ENCODE measurements around the gene TRIM40.
"Not testable (repeated sequence)": the region's sequence is repeated elsewhere in the genome, so short reads cannot be mapped to it uniquely, and the experiment has no call there.

The TRIM40 gene

GRCh38 chr6:30116724-30117123 lies 19.2 kb upstream of the TRIM40 start:
- no peak for DNase-seq (ENCODE audit: extremely low spot score)
- ChIA-PET CTCF (no interaction called here), POLR2A (no interaction called here)
- TF ChIP-seq FOXM1 (IDR thresholded peaks at IDR 0.05; ENCODE audit: borderline replicate concordance) (no peak), ZNF384 (IDR thresholded peaks at IDR 0.05) (no peak), LEF1 (IDR thresholded peaks at IDR 0.05; ENCODE audit: borderline replicate concordance) (no peak), L3MBTL2 (conservative IDR thresholded peaks at IDR 0.05) (no peak), FOXA1 (IDR thresholded peaks at IDR 0.05) (no peak), CTBP1 (IDR thresholded peaks at IDR 0.05; ENCODE audit: borderline replicate concordance) (no peak), ARNT (IDR thresholded peaks at IDR 0.05) (no peak), ELF4 (IDR thresholded peaks at IDR 0.05) (no peak), FOXK2 (IDR thresholded peaks at IDR 0.05) (no peak), SP1 (IDR thresholded peaks at IDR 0.05) (no peak), SUZ12 (IDR thresholded peaks at IDR 0.05) (no peak), BHLHE40 (IDR thresholded peaks at IDR 0.05; ENCODE audit: borderline replicate concordance) (no peak)

- ChIA-PET CTCF (interaction anchor here (1.9 kb wide), 1 partner anchor 14 kb away, joined by 5 read pairs; no protein-coding TSS in a partner anchor), POLR2A (interaction anchor here (1.2 kb wide), 1 partner anchor 17 kb away, joined by 4 read pairs; no protein-coding TSS in a partner anchor)
- DNase-seq (ENCODE audit: extremely low spot score) = not testable (repeated sequence)
Observed at GRCh38 chr6:30118691-30119090, 17.2 kb upstream of the TRIM40 start.

GRCh38 chr6:30121446-30122366 lies 14.2 kb upstream of the TRIM40 start:
- ChIA-PET POLR2A (interaction anchor here (1.1 to 1.5 kb wide), 2 partner anchors 20 to 61 kb away, joined by 3 to 5 read pairs; partner anchors contain the start of gene POLR1H), CTCF (interaction anchor here (1.9 kb wide), 1 partner anchor 10 kb away, joined by 18 read pairs; no protein-coding TSS in a partner anchor)
- TF ChIP-seq FOXA1 (IDR thresholded peaks at IDR 0.05) = no peak
- TF ChIP-seq NFRKB (IDR thresholded peaks at IDR 0.05) = no peak
- TF ChIP-seq L3MBTL2 (conservative IDR thresholded peaks at IDR 0.05) = no peak
- TF ChIP-seq CTBP1 (IDR thresholded peaks at IDR 0.05; ENCODE audit: borderline replicate concordance) = no peak
- no peak for TF ChIP-seq ARNT (IDR thresholded peaks at IDR 0.05)
- TF ChIP-seq FOXM1 (IDR thresholded peaks at IDR 0.05; ENCODE audit: borderline replicate concordance) = no peak
- DNase-seq (ENCODE audit: extremely low spot score) = no peak

- ChIA-PET CTCF (interaction anchor here (1.9 kb wide), 1 partner anchor 9 kb away, joined by 18 read pairs; no protein-coding TSS in a partner anchor), POLR2A (interaction anchor here (1.1 to 1.5 kb wide), 2 partner anchors 21 to 62 kb away, joined by 3 to 5 read pairs; partner anchors contain the start of gene POLR1H)
- DNase-seq (ENCODE audit: extremely low spot score) = no peak
- TF ChIP-seq FOXA1 (IDR thresholded peaks at IDR 0.05) (no peak), PKNOX1 (IDR thresholded peaks at IDR 0.05) (peak; percentile 57)
Observed at GRCh38 chr6:30122515-30122914, 13.4 kb upstream of the TRIM40 start.

- DNase-seq (ENCODE audit: extremely low spot score) = no peak
- POLR2A ChIA-PET = interaction anchor here (1.5 kb wide), 2 partner anchors 24 to 26 kb away, joined by 5 to 7 read pairs; no protein-coding TSS in a partner anchor
- TF ChIP-seq FOXM1 (IDR thresholded peaks at IDR 0.05; ENCODE audit: borderline replicate concordance) = no peak
- no peak for TF ChIP-seq FOXK2 (IDR thresholded peaks at IDR 0.05)
- TF ChIP-seq CTBP1 (IDR thresholded peaks at IDR 0.05; ENCODE audit: borderline replicate concordance) = no peak
- no peak for TF ChIP-seq HDGF (IDR thresholded peaks at IDR 0.05; ENCODE audit: borderline replicate concordance)
- TF ChIP-seq SUZ12 (IDR thresholded peaks at IDR 0.05) = no peak
- TF ChIP-seq ELF4 (IDR thresholded peaks at IDR 0.05) = no peak
- CTCF ChIA-PET = interaction anchor here (5.5 kb wide), 1 partner anchor 23 kb away, joined by 66 read pairs; no protein-coding TSS in a partner anchor
Observed at GRCh38 chr6:30127238-30128093, 8.5 kb upstream of the TRIM40 start.

- no peak for TF ChIP-seq BHLHE40 (IDR thresholded peaks at IDR 0.05; ENCODE audit: borderline replicate concordance)
- no peak for TF ChIP-seq FOXK2 (IDR thresholded peaks at IDR 0.05)
- no peak for TF ChIP-seq ARNT (IDR thresholded peaks at IDR 0.05)
- 0 out of 2 replicates have a peak, but pooled peaks have one; percentile 26 for TF ChIP-seq PKNOX1 (IDR thresholded peaks at IDR 0.05)
- no peak for TF ChIP-seq NFRKB (IDR thresholded peaks at IDR 0.05)
- ChIA-PET POLR2A (interaction anchor here (1.0 to 1.9 kb wide), 3 partner anchors 26 to 62 kb away, joined by 3 to 7 read pairs (median 4); partner anchors contain the start of gene PPP1R11), CTCF (interaction anchor here (0.6 to 5.5 kb wide), 5 partner anchors 19 to 488 kb away, joined by 3 to 66 read pairs (median 3); no protein-coding TSS in a partner anchor)
- no peak for DNase-seq (ENCODE audit: extremely low spot score)
Observed at GRCh38 chr6:30129265-30130178, 6.4 kb upstream of the TRIM40 start.
